Colonic mucosa (tissue), 4 donors: Measurements from ENCODE around the gene TTC12. TPM values are rescaled to one million over a fixed set of nuclear protein-coding genes. Genes with fewer than 3 reads are reported as not detected.

ENCODE experiments used
- DNase-seq: peaks from one replicate; pipeline ENCODE4 v3.0.0-alpha.2; 2020
- H3K27ac ChIP-seq: fragments of 200-600 bp; one replicate; pipeline ENCODE4 v1.8.0; 2021
- H3K27me3 ChIP-seq: fragments of 200-600 bp; one replicate; pipeline ENCODE4 v1.8.0; 2021
- H3K36me3 ChIP-seq: fragments of 200-600 bp; one replicate; pipeline ENCODE4 v1.8.0; 2021
- H3K4me1 ChIP-seq: fragments of 200-600 bp; one replicate; pipeline ENCODE4 v1.8.0; 2021; ENCODE audit warnings: mild to moderate bottlenecking
- H3K4me3 ChIP-seq: fragments of 200-600 bp; one replicate; pipeline ENCODE4 v1.8.0; 2021
- H3K9ac ChIP-seq, 2 donors: one replicate each; pipeline ENCODE4 v1.7.0; 2013; ENCODE audit warnings: control low read depth in 2 of 2, low read depth in 2 of 2, low read length in 2 of 2
- H3K9me3 ChIP-seq: fragments of 200-600 bp; one replicate; pipeline ENCODE4 v1.8.0; 2021
- CTCF ChIP-seq: fragments of 200-600 bp; IDR thresholded peaks from one replicate; pipeline ENCODE4 v1.8.0; 2022; ENCODE audit warnings: antibody characterized with exemption, mild to moderate bottlenecking
- intact Hi-C: fragments of 100-400 bp; cut with DNase I; formaldehyde crosslinking; loops from one replicate; pipeline ENCODE4 v1.14.1; 2022
- total RNA-seq, 2 donors: library from RNA; stranded (reverse); fragmentation: NEBNext Ultra II Directional in 1 of 2; extraction: Animal tissue kit (Norgen Biotek cat#: 25700) in 1 of 2; gene quantifications; one replicate each; pipeline ENCODE4 v1.2.1, GENCODE V29; 2021
- donor health status: healthy.
- donor health status: DM: no; HTN: no; CAD: no.
- donor health status: DM: no; HTN: no; CAD: no.

TTC12 gene
- total RNA-seq, 2 donors from 2014 or later = 11.1 to 21.3 TPM

GRCh38 chr11:113350336-113351067, 36.1 kb downstream of the TTC12 start:
- no peak for DNase-seq
- no peaks in the 10 kb centered on the region for H3K36me3 ChIP-seq
- H3K27me3 ChIP-seq = no peaks in the 10 kb centered on the region
- no peak overlapping the region for H3K4me3 ChIP-seq
- intact Hi-C loops = no loop called here
- H3K9me3 ChIP-seq = no peaks in the 10 kb centered on the region
- TF ChIP-seq CTCF = no peak
- H3K9ac ChIP-seq = no peak overlapping the region
- no peak overlapping the region for H3K27ac ChIP-seq
- no peaks in the 10 kb centered on the region for H3K4me1 ChIP-seq

- Histone ChIP-seq H3K4me3 (no peak overlapping the region), H3K27me3 (no peaks in the 10 kb centered on the region), H3K36me3 (no peaks in the 10 kb centered on the region), H3K9me3 (no peaks in the 10 kb centered on the region), H3K9ac (no peak overlapping the region), H3K27ac (no peak overlapping the region), H3K4me1 (no peaks in the 10 kb centered on the region)
- no peak for DNase-seq
- no peak for TF ChIP-seq CTCF
- intact Hi-C loops = no loop called here
These were observed 36.7 kb downstream of the TTC12 start for GRCh38 chr11:113351068-113351450.

GRCh38 chr11:113351480-113351879, 37.1 kb downstream of the TTC12 start:
- Histone ChIP-seq H3K9me3 (no peaks in the 10 kb centered on the region), H3K27me3 (no peaks in the 10 kb centered on the region), H3K4me3 (no peak overlapping the region), H3K4me1 (no peaks in the 10 kb centered on the region), H3K9ac (no peak overlapping the region), H3K36me3 (no peaks in the 10 kb centered on the region), H3K27ac (no peak overlapping the region)
- intact Hi-C loops = no loop called here
- DNase-seq = no peak
- no peak for TF ChIP-seq CTCF

GRCh38 chr11:113356203-113356602, 41.8 kb downstream of the TTC12 start:
- H3K36me3 ChIP-seq = no peaks in the 10 kb centered on the region
- no peaks in the 10 kb centered on the region for H3K4me1 ChIP-seq
- no peaks in the 10 kb centered on the region for H3K27me3 ChIP-seq
- no peak for TF ChIP-seq CTCF
- no peak overlapping the region for H3K4me3 ChIP-seq
- no peak overlapping the region for H3K9ac ChIP-seq
- no peak for DNase-seq
- intact Hi-C loops = no loop called here
- no peak overlapping the region for H3K27ac ChIP-seq
- no peaks in the 10 kb centered on the region for H3K9me3 ChIP-seq

- intact Hi-C loops = no loop called here
- Histone ChIP-seq H3K36me3 (no peaks in the 10 kb centered on the region), H3K27ac (no peak overlapping the region), H3K4me3 (no peak overlapping the region), H3K9me3 (no peaks in the 10 kb centered on the region), H3K9ac (no peak overlapping the region), H3K4me1 (no peaks in the 10 kb centered on the region), H3K27me3 (no peaks in the 10 kb centered on the region)
- no peak for TF ChIP-seq CTCF
- no peak for DNase-seq
These were observed 49.0 kb downstream of the TTC12 start for GRCh38 chr11:113363406-113363805.
